Left lung (tissue), 10 donors: Measurements from ENCODE around the gene RPL7A. TPM values are rescaled to one million over a fixed set of nuclear protein-coding genes. Genes with fewer than 3 reads are reported as not detected.

Source experiments
- ATAC-seq: fragments of 200-7000 bp; cut with Tn5 transposase; one replicate; pipeline ENCODE4 v1.9.1; 2020; ENCODE audit warnings: moderate library complexity
- DNase-seq, 4 donors: peaks; one replicate each; pipeline ENCODE4 v3.0.0-alpha.2; 2013 to 2020
- H3K27ac ChIP-seq, 2 donors: fragments of 200-600 bp; sonication (generic) in 1 of 2; one replicate each; pipeline versions ENCODE4 v1.5.0 to v1.8.0; 2020 to 2021
- H3K27me3 ChIP-seq, 2 donors: fragments of 200-600 bp; sonication (generic) in 1 of 2; one replicate each; pipeline versions ENCODE4 v1.5.0 to v1.8.0; 2020 to 2021
- H3K36me3 ChIP-seq, 2 donors: fragments of 200-600 bp; sonication (generic) in 1 of 2; one replicate each; pipeline versions ENCODE4 v1.5.0 to v1.8.0; 2020 to 2021
- H3K4me1 ChIP-seq, 2 donors: fragments of 200-600 bp; one replicate each; pipeline ENCODE4 v1.8.0; 2021
- H3K4me3 ChIP-seq, 2 donors: fragments of 200-600 bp; sonication (generic) in 1 of 2; one replicate each; pipeline versions ENCODE4 v1.5.0 to v1.8.0; 2020 to 2021; ENCODE audit warnings: mild to moderate bottlenecking in 1 of 2
- H3K9me3 ChIP-seq, 2 donors: fragments of 200-600 bp; sonication (generic) in 1 of 2; one replicate each; pipeline versions ENCODE4 v1.5.0 to v1.8.0; 2020 to 2021
- intact Hi-C, 2 donors: fragments of 100-400 bp; cut with DNase I; formaldehyde crosslinking; loops; one replicate each; pipeline versions ENCODE4 v1.11.2 to v1.14.2; 2022
- polyA plus RNA-seq, 6 donors: library from polyadenylated mRNA; unstranded; fragments of 120-200 nt; gene quantifications; one replicate each; pipeline ENCODE4 v1.2.1, GENCODE V29; 2013; ENCODE audit not compliant: insufficient read length in 6 of 6
- total RNA-seq, 2 donors: library from RNA; stranded (reverse); fragmentation: NEBNext Ultra II Directional; extraction: Animal tissue kit (Norgen Biotek cat#: 25700); gene quantifications; one replicate each; pipeline ENCODE4 v1.2.1, GENCODE V29; 2021
- TF ChIP-seq, protein P1 (sequence below), 2 donors: fragments of 200-600 bp; sonication (generic) in 1 of 2; IDR thresholded peaks; one replicate each; pipeline versions ENCODE4 v1.5.0 to v1.8.0; 2021; ENCODE audit warnings: antibody characterized with exemption in 2 of 2
- donor health status: DM: no; HTN: yes; CAD: no.
- donor health status: DM: no; HTN: no; CAD: no.

The RPL7A gene
- total and polyA plus RNA-seq, 8 donors, result 1,624 to 3,322 (median 3,094) TPM

DNA sequence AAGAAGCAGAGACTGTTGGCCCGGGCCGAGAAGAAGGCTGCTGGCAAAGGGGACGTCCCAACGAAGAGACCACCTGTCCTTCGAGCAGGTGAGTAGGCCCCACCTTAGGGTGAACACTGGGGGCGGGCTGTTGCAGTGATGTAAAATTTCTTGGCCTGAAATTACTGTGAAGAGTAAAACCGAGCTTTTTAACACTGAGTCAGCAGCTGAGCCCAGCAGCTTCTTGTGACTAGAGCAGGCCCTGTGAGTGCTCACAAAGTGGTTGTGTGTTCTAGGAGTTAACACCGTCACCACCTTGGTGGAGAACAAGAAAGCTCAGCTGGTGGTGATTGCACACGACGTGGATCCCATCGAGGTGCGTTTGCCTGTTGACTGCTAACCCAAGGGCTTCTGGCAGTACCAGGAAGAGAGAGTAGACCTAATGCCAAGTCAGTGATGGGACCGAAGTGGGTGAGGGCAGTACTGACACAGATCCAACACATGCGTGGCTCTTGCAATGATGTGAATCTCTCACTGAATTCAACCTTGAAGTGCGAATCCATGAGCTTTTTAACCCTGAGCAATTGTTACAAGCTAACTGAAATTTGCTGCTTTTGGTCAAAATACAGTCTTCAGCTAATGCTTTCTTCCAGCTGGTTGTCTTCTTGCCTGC is 2.1 kb downstream of the RPL7A start:
- ATAC-seq (no peak), DNase-seq (peak in 1 of 4 donors; percentile 13)
- H3K27me3 ChIP-seq, result no peaks in the 10 kb centered on the region
- TF ChIP-seq, protein P1, sequence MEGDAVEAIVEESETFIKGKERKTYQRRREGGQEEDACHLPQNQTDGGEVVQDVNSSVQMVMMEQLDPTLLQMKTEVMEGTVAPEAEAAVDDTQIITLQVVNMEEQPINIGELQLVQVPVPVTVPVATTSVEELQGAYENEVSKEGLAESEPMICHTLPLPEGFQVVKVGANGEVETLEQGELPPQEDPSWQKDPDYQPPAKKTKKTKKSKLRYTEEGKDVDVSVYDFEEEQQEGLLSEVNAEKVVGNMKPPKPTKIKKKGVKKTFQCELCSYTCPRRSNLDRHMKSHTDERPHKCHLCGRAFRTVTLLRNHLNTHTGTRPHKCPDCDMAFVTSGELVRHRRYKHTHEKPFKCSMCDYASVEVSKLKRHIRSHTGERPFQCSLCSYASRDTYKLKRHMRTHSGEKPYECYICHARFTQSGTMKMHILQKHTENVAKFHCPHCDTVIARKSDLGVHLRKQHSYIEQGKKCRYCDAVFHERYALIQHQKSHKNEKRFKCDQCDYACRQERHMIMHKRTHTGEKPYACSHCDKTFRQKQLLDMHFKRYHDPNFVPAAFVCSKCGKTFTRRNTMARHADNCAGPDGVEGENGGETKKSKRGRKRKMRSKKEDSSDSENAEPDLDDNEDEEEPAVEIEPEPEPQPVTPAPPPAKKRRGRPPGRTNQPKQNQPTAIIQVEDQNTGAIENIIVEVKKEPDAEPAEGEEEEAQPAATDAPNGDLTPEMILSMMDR (IDR thresholded peaks at IDR 0.05), result no peak
- H3K36me3 ChIP-seq, result peaks cover 0 to 62% of the 10 kb centered on the region in 2 donors
- H3K9me3 ChIP-seq, result no peaks in the 10 kb centered on the region
- H3K27ac ChIP-seq, result no peak overlapping the region
- intact Hi-C loops, result no loop called here
- peaks cover 13 to 41% of the 10 kb centered on the region in 2 donors for H3K4me1 ChIP-seq
- peak overlapping the region in 1 of 2 donors; percentile 93 for H3K4me3 ChIP-seq

DNA sequence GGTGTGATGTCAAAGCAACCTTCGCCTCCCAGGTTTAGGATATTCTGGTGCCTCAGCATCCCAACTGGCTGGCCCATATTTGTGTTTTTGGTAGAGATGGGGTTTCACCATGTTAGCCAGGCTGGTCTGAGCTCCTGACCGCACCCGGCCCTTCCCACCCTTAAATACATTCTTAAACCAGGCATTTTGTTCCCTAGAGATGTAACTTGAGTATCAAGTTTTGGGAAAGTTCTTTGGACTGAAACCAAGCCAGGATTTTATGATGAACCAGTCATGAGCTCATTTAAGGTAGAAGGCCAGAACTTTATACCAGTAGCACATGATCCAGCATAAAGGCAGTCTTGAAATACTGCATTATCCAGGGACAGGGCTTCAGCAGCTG is 3.5 kb downstream of the RPL7A start:
- no peaks in the 10 kb centered on the region for H3K27me3 ChIP-seq
- no peak for ATAC-seq
- peaks cover 0 to 52% of the 10 kb centered on the region in 2 donors for H3K36me3 ChIP-seq
- peak in 1 of 4 donors; percentile 4 for DNase-seq
- no peaks in the 10 kb centered on the region for H3K9me3 ChIP-seq
- H3K4me3 ChIP-seq, result no peak overlapping the region
- TF ChIP-seq, protein P1 (IDR thresholded peaks at IDR 0.05), result no peak
- no peak overlapping the region for H3K27ac ChIP-seq
- peaks cover 21 to 41% of the 10 kb centered on the region in 2 donors for H3K4me1 ChIP-seq
- intact Hi-C loops, result no loop called here

DNA sequence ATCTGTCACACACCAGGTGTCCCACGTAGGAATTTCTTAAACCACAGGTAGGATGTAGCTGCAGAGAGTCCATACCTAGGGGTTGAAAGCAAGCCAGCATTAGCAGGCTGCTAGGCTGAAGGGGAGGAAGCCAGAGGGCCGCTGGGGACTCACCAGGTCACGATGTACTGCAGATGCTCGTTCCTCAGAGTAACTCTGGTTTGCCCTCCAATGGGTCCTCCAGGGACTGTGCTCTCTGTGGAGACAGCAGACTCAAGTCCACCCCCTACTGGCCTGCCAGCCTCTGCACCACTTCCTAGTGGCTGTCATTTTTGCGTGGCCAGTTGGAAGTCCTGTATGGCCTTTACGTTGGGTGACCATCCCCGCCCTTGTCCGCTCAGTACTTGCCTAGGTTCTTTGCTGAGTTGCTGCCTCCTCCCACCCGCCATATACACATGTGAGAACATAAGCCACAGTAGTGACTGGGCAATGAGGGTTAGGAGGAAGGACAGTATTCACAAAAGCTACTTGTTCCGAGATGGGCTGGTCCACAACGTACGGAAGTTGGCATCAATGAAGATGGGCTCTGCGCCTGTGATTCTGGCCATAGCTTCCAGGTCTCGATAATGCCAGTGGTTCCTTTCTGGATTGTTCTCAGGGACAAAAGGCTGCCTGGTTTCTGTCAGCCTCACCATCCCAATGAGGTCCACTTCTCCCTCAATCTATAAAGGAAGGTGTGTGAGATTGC is 4.1 kb downstream of the RPL7A start:
- Histone ChIP-seq H3K36me3 (peaks cover 0 to 52% of the 10 kb centered on the region in 2 donors), H3K9me3 (no peaks in the 10 kb centered on the region), H3K4me3 (no peak overlapping the region), H3K27ac (no peak overlapping the region), H3K27me3 (no peaks in the 10 kb centered on the region), H3K4me1 (peaks cover 24 to 40% of the 10 kb centered on the region in 2 donors)
- intact Hi-C loops, result no loop called here
- ATAC-seq, result no peak
- TF ChIP-seq, protein P1 (IDR thresholded peaks at IDR 0.05), result peak; percentile 36 to 49
- peak in 1 of 4 donors; percentile 73 for DNase-seq

DNA sequence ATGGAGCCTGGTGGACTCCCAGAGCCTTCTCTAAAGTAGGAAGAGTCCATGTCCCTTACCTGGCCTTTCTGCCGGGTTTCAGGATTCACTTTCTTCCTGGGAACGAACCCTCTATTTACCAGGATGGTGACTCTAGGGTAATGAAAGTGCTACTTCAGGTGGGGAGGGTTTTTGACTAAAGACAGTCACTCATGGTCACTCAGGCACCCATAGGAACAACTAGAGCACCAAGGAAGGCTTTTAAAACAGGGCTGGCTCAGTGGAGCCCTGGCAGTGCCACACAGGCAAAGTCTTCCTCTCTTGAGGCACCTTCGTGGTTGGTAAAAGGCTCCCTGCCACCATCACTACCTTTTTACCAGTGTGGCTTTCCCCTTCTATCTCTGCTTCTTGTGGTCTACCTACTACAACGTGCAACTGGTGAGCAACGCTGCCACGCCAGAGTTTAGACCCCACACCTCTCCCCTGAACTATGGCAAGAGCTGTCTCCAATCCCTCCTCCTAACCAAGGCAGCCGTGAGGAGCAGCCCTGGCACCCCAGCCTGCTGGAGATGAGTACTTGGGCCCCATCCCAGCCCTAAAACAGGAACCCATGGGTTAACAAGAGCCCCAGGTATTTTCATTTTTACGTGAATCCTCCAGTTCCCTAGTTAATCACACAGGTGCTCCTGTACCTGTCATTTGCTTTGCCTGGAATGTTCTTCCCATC is 4.8 kb downstream of the RPL7A start:
- H3K9me3 ChIP-seq, result no peaks in the 10 kb centered on the region
- no peak overlapping the region for H3K4me3 ChIP-seq
- DNase-seq, result peak in 1 of 4 donors; percentile 27
- no peak overlapping the region for H3K27ac ChIP-seq
- intact Hi-C loops, result no loop called here
- H3K36me3 ChIP-seq, result peaks cover 0 to 52% of the 10 kb centered on the region in 2 donors
- ATAC-seq, result no peak
- peaks cover 29 to 46% of the 10 kb centered on the region in 2 donors for H3K4me1 ChIP-seq
- TF ChIP-seq, protein P1 (IDR thresholded peaks at IDR 0.05), result no peak
- no peaks in the 10 kb centered on the region for H3K27me3 ChIP-seq

DNA sequence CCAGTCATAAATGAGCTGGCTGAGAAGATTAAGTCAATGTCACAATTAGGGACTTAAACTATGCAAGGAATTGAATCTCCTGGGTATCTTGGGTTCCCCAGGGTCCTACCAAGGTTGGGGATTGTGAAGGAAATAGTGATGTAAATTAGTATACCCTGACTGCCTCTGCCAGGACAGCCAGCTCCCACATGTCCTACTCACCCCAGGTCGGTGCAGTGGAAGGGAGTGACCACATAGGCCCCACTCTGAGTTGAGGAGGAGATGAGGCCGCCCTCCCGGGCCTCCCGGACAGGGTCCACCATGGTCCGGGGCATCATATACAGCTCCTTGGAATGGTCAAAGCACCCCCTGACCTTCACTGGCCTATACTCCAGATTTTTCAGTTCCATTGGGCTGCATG is 5.5 kb downstream of the RPL7A start:
- intact Hi-C loops, result no loop called here
- ATAC-seq (no peak), DNase-seq (peak in 1 of 4 donors; percentile 53)
- Histone ChIP-seq H3K27me3 (no peaks in the 10 kb centered on the region), H3K9me3 (no peaks in the 10 kb centered on the region), H3K27ac (no peak overlapping the region), H3K4me3 (no peak overlapping the region), H3K36me3 (peaks cover 0 to 52% of the 10 kb centered on the region in 2 donors), H3K4me1 (peaks cover 29 to 51% of the 10 kb centered on the region in 2 donors)
- TF ChIP-seq, protein P1 (IDR thresholded peaks at IDR 0.05), result no peak
